HepG2 (cell line): ENCODE data around the gene PDZD7. TPM values are rescaled to one million over a fixed set of nuclear protein-coding genes. Genes with fewer than 3 reads are reported as not detected.

Experiments
- DR1 ChIP-seq: sonication (generic); formaldehyde crosslinking; IDR thresholded peaks from 2 replicates; pipeline ENCODE4 v1.8.0; 2021; ENCODE audit warnings: mild to moderate bottlenecking, missing genetic modification reagents, inconsistent platforms
- IRF9 ChIP-seq: sonication (generic); formaldehyde crosslinking; IDR thresholded peaks from 2 replicates; pipeline ENCODE4 v1.8.0; 2022; ENCODE audit warnings: missing genetic modification reagents, mild to moderate bottlenecking, borderline replicate concordance
- NFKB2 ChIP-seq: sonication (generic); formaldehyde crosslinking; IDR thresholded peaks from 2 replicates; pipeline ENCODE4 v1.4.0; 2020; ENCODE audit warnings: missing genetic modification reagents, borderline replicate concordance
- RXRB ChIP-seq: IDR thresholded peaks from 2 replicates; pipeline ENCODE4 v1.6.1; 2016; ENCODE audit warnings: borderline replicate concordance, missing genetic modification reagents, missing compliant biosample characterization
- SIX4 ChIP-seq: sonication (generic); formaldehyde crosslinking; IDR thresholded peaks from 2 replicates; pipeline ENCODE4 v1.4.0; 2020; ENCODE audit warnings: missing genetic modification reagents
- SMAD3 ChIP-seq: sonication (generic); formaldehyde crosslinking; IDR thresholded peaks from 2 replicates; pipeline ENCODE4 v1.4.0; 2020; ENCODE audit warnings: missing genetic modification reagents
- TAF15 ChIP-seq: fragments of 200-400 bp; formaldehyde crosslinking; IDR thresholded peaks from one replicate; pipeline ENCODE4 v1.6.1; 2018; ENCODE audit warnings: mild to moderate bottlenecking, low read depth, low read length; ENCODE audit not compliant: poor library complexity, severe bottlenecking
- ZBTB1 ChIP-seq: sonication (generic); formaldehyde crosslinking; IDR thresholded peaks from 2 replicates; pipeline ENCODE4 v1.4.0; 2020; ENCODE audit warnings: missing genetic modification reagents, borderline replicate concordance
- ZNF142 ChIP-seq: sonication (generic); formaldehyde crosslinking; IDR thresholded peaks from 2 replicates; pipeline ENCODE4 v1.4.0; 2020; ENCODE audit warnings: missing genetic modification reagents
- ZNF407 ChIP-seq: sonication (generic); formaldehyde crosslinking; IDR thresholded peaks from one replicate; pipeline ENCODE4 v1.5.1; 2020; ENCODE audit warnings: mild to moderate bottlenecking, missing genetic modification reagents; ENCODE audit errors: not compliant biosample characterization
- ZNF678 ChIP-seq: sonication (generic); formaldehyde crosslinking; IDR thresholded peaks from 2 replicates; pipeline ENCODE4 v1.4.0; 2020; ENCODE audit warnings: mild to moderate bottlenecking, missing genetic modification reagents
- ZNF761 ChIP-seq: sonication (generic); formaldehyde crosslinking; conservative IDR thresholded peaks from 2 replicates; pipeline ENCODE4 v1.4.0; 2020; ENCODE audit warnings: mild to moderate bottlenecking, missing genetic modification reagents
- polyA plus RNA-seq, 8 experiments: library from polyadenylated mRNA; depleted of rRNA in 3 of 8; stranded (reverse) in 7 of 8; unstranded in 1 of 8; fragments of >200 nt; fragmentation: Illumina TruSeq in 4 of 8; extraction: Trizol in 4 of 8; gene quantifications; 2 replicates each; pipeline versions ENCODE4 v1.2.1 to v1.2.3, GENCODE V29; 2011 to 2016; ENCODE audit warnings: low read depth in 4 of 8, missing spikeins in 1 of 8, mixed read lengths in 1 of 8; ENCODE audit not compliant: insufficient read depth in 1 of 8
- total RNA-seq, 5 experiments: library from RNA; depleted of rRNA; stranded (reverse); fragments of >200 nt; fragmentation: Illumina TruSeq; extraction: Trizol; gene quantifications; 2 replicates each; pipeline ENCODE4 v1.2.3, GENCODE V29; 2016; ENCODE audit warnings: low read depth in 1 of 5

The PDZD7 gene
- total and polyA plus RNA-seq, 2 of the 13 experiments (the other 11 are each of a cell fraction or from before 2014, with no cell fraction given): 0.58 to 0.73 TPM

GRCh38 chr10:100970076-100970913 lies 60.6 kb downstream of the PDZD7 start (continued):
- TF ChIP-seq ZNF407 (CRISPR knock-in tag) (no peak), NFKB2 (no peak), ZBTB1 (CRISPR knock-in tag) (no peak), ZNF142 (no peak), RXRB (CRISPR knock-in tag) (peak; percentile 74), ZNF678 (CRISPR knock-in tag) (no peak), TAF15 (no peak), DR1 (CRISPR knock-in tag) (no peak), IRF9 (CRISPR knock-in tag) (0 out of 2 replicates have a peak, but pooled peaks have one; percentile 69), SMAD3 (CRISPR knock-in tag) (no peak), ZNF761 (CRISPR knock-in tag) (no peak), SIX4 (CRISPR knock-in tag) (no peak)
